ENCODE results near the gene DSTN. TPM values are rescaled to one million over a fixed set of nuclear protein-coding genes. Genes with fewer than 3 reads are reported as not detected.

DSTN gene
- total and polyA plus RNA-seq, 12 donors, result 261 to 802 (median 546) TPM

- intact Hi-C loops (cut with DNase I), result loop anchor here in 6 of 10 donors (2.0 to 5.0 kb wide), 6 partner anchors 34 to 398 kb away; partner anchors contain the start of genes MGME1 (in 1 of the 6), RRBP1 (in 1 of the 6) and SNX5 (in 1 of the 6)
- peaks cover 4 to 68% (median 58%) of the 10 kb centered on the region in 9 donors for H3K4me1 ChIP-seq
Observed at GRCh38 chr20:17571153-17571527, 1.3 kb downstream of the DSTN start.

GRCh38 chr20:17572034-17572638 is 2.3 kb downstream of the DSTN start:
- 37 to 46% methylated on average over 7 of the region's 7 CpGs for WGBS, 2 donors
- Histone ChIP-seq H3K4me3 (peak overlapping the region in 9 of 10 donors; percentile 87 to 99 (median 97)), H3K27ac (peak overlapping the region in 5 of 10 donors; percentile 5 to 100 (median 99)), H3K9me3 (no peaks in the 10 kb centered on the region), H3K36me3 (peaks cover 0 to 14% (median 0%) of the 10 kb centered on the region in 9 donors), H3K4me1 (peaks cover 9 to 77% (median 68%) of the 10 kb centered on the region in 9 donors), H3K27me3 (no peaks in the 10 kb centered on the region)
- intact Hi-C loops (cut with DNase I), result loop anchor here in 6 of 10 donors (2.0 to 5.0 kb wide), 5 partner anchors 35 to 110 kb away; partner anchors contain the start of gene RRBP1 (in 1 of the 6)
- TF ChIP-seq CTCF (IDR thresholded peaks at IDR 0.05), result no peak
- ATAC-seq (no peak), DNase-seq (no peak)

More at GRCh38 chr20:17571153-17571527, 1.3 kb downstream of the DSTN start:
- Histone ChIP-seq H3K4me3 (peak overlapping the region; percentile 81 to 99 (median 96)), H3K27me3 (no peaks in the 10 kb centered on the region), H3K27ac (peak overlapping the region in 9 of 10 donors; percentile 95 to 100 (median 99)), H3K9me3 (no peaks in the 10 kb centered on the region), H3K36me3 (peaks cover 0 to 14% (median 0%) of the 10 kb centered on the region in 9 donors)
- no peak for TF ChIP-seq CTCF (IDR thresholded peaks at IDR 0.05)
- ATAC-seq (no peak), DNase-seq (no peak)
- 11 to 16% methylated on average over 6 of the region's 6 CpGs for WGBS, 2 donors

- ATAC-seq, result no peak
- TF ChIP-seq CTCF (IDR thresholded peaks at IDR 0.05), result no peak
- Histone ChIP-seq H3K4me1 (peaks cover 5 to 82% (median 63%) of the 10 kb centered on the region in 9 donors), H3K36me3 (peaks cover 0 to 14% (median 0%) of the 10 kb centered on the region in 9 donors), H3K27ac (peak overlapping the region in 1 of 10 donors; percentile 100), H3K9me3 (no peaks in the 10 kb centered on the region), H3K4me3 (peak overlapping the region in 3 of 10 donors; percentile 97 to 99 (median 98)), H3K27me3 (no peaks in the 10 kb centered on the region)
- WGBS, 2 donors, result 47 to 61% methylated on average over 3 of the region's 3 CpGs
- no peak for DNase-seq
- intact Hi-C loops (cut with DNase I), result loop anchor here in 6 of 10 donors (2.0 to 5.0 kb wide), 5 partner anchors 34 to 109 kb away; partner anchors contain the start of gene RRBP1 (in 1 of the 6)
Observed at GRCh38 chr20:17573463-17573862, 3.6 kb downstream of the DSTN start.

- H3K4me3 ChIP-seq, result no peak overlapping the region
- H3K27ac ChIP-seq, result no peak overlapping the region
- intact Hi-C loops (cut with DNase I), result no loop called here
- peaks cover 0 to 14% (median 0%) of the 10 kb centered on the region in 9 donors for H3K36me3 ChIP-seq
- H3K4me1 ChIP-seq, result peaks cover 5 to 99% (median 66%) of the 10 kb centered on the region in 9 donors
- WGBS, 2 donors, result 62% methylated on average over 8 of the region's 8 CpGs
- H3K27me3 ChIP-seq, result no peaks in the 10 kb centered on the region
- ATAC-seq (no peak), DNase-seq (no peak)
- TF ChIP-seq CTCF (IDR thresholded peaks at IDR 0.05), result no peak
- H3K9me3 ChIP-seq, result no peaks in the 10 kb centered on the region
Observed at GRCh38 chr20:17576215-17576614, 6.3 kb downstream of the DSTN start.
